Activated CD8-positive, alpha-beta T cell treated with anti-CD3 and anti-CD28 coated beads for 36 hours (primary cell): ENCODE results near the gene KCNK10. TPM values are rescaled to one million over a fixed set of nuclear protein-coding genes. Genes with fewer than 3 reads are reported as not detected.

Source experiments
- ATAC-seq: fragments of 200-7000 bp; cut with Tn5 transposase; one replicate; pipeline ENCODE4 v1.10.0; 2021; ENCODE audit warnings: mild to moderate bottlenecking, moderate library complexity
- CTCF ChIA-PET: fragments of 350-600 bp; sonication (Branson Sonifier 250); formaldehyde crosslinking; loops from one replicate; lab custom pipeline; 2021; ENCODE audit warnings: antibody characterized with exemption; lab: Charles Lee
- POLR2A ChIA-PET: fragments of 350-600 bp; sonication (Branson Sonifier 250); formaldehyde crosslinking; loops from one replicate; lab custom pipeline; 2021; ENCODE audit warnings: antibody characterized with exemption; lab: Charles Lee
- DNase-seq: peaks from one replicate; pipeline ENCODE4 v3.0.0-alpha.2; 2020
- H3K27ac Mint-ChIP-seq: one replicate; pipeline ENCODE4 v1.8.0; 2021; ENCODE audit warnings: mild to moderate bottlenecking, mixed read lengths
- H3K27me3 Mint-ChIP-seq: one replicate; pipeline ENCODE4 v1.8.0; 2021; ENCODE audit warnings: mixed read lengths
- H3K36me3 Mint-ChIP-seq: one replicate; pipeline ENCODE4 v1.8.0; 2021; ENCODE audit warnings: low read depth, mixed read lengths
- H3K4me1 Mint-ChIP-seq: one replicate; pipeline ENCODE4 v1.8.0; 2021; ENCODE audit warnings: low read depth, mixed read lengths
- H3K4me3 Mint-ChIP-seq: one replicate; pipeline ENCODE4 v1.8.0; 2021; ENCODE audit warnings: mild to moderate bottlenecking, moderate library complexity, mixed read lengths
- H3K9me3 Mint-ChIP-seq: one replicate; pipeline ENCODE4 v1.8.0; 2021; ENCODE audit warnings: mixed read lengths
- intact Hi-C: fragments of 100-400 bp; cut with micrococcal nuclease; formaldehyde crosslinking; loops from one replicate; pipeline ENCODE4 v1.10.0; 2022
- total RNA-seq, 2 experiments: library from RNA; stranded (reverse); gene quantifications; one replicate each; pipeline ENCODE4 v1.2.3, GENCODE V29; 2021
- TF ChIP-seq, protein P1 (sequence below): fragments of 200-600 bp; IDR thresholded peaks from one replicate; pipeline ENCODE4 v1.8.0; 2022; ENCODE audit warnings: antibody characterized with exemption, mild to moderate bottlenecking

The KCNK10 gene
- total RNA-seq, 2 experiments from 2014 or later = not detected

DNA sequence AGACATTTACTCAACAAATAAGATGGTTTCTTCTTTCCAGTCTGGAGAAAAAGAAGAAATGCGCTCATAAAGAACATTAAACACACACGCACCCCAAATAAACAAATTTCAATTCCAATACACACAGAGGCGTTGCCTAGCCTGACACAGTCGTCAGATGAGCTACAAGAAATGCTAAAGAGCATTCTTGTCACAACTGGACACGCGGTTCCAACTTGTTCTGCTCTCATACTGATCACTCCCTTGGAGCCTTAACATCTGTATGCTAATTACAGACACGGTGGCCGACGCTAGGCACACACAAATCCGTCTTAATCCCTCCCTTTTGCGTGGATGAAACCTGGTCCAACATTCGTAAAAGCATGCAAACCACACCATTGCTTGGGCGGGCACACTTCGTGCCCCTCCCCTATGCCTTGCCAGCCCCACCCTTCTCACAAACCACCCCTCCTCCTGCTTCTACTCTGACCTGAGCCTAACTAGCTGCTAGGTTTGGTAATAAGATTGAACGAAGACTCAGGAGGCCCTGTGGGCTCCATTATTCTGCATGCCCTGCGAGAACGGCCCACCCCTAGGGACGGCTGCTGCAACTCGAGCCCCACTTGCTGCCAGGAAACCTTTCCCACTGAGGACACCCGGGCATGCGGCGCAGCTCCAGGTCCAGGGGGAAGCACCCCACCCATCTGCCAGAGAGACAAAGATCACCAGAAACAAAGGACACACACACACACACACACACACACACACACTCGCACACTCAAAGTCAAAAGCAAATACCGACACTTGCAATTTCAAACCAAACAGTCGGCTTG is 1.2 kb downstream of the KCNK10 start:
- TF ChIP-seq, protein P1, sequence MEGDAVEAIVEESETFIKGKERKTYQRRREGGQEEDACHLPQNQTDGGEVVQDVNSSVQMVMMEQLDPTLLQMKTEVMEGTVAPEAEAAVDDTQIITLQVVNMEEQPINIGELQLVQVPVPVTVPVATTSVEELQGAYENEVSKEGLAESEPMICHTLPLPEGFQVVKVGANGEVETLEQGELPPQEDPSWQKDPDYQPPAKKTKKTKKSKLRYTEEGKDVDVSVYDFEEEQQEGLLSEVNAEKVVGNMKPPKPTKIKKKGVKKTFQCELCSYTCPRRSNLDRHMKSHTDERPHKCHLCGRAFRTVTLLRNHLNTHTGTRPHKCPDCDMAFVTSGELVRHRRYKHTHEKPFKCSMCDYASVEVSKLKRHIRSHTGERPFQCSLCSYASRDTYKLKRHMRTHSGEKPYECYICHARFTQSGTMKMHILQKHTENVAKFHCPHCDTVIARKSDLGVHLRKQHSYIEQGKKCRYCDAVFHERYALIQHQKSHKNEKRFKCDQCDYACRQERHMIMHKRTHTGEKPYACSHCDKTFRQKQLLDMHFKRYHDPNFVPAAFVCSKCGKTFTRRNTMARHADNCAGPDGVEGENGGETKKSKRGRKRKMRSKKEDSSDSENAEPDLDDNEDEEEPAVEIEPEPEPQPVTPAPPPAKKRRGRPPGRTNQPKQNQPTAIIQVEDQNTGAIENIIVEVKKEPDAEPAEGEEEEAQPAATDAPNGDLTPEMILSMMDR = no peak
- intact Hi-C loops = no loop called here
- CTCF ChIA-PET = no interaction called here
- Mint-ChIP-seq H3K27ac (no peak overlapping the region), H3K4me3 (no peak overlapping the region), H3K36me3 (no peaks in the 10 kb centered on the region), H3K4me1 (peaks cover 3% of the 10 kb centered on the region), H3K9me3 (no peaks in the 10 kb centered on the region), H3K27me3 (peaks cover 35% of the 10 kb centered on the region)
- no peak for ATAC-seq
- DNase-seq = no peak
- POLR2A ChIA-PET = interaction anchor here (0.6 kb wide), 1 partner anchor 510 kb away, joined by 3 read pairs; no protein-coding TSS in a partner anchor

DNA sequence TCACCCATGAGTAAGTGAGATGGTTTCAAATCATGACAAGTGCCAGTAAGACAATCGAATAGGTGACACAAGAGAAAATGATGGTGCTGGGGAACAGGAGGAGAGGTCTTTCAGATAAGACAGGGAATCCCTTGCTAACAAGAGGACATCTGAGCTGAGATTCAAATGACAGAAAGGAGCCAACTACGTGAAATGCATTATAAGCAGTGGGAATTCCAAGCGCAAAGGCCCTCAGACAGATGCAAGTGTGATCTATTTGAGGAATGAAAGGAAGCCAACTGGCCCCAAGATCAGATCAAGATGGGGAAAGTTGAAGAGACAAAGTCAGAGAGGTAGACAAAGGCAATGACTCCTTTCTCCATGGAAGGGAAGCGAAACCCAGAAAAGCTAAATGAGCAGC is 4.7 kb downstream of the KCNK10 start:
- TF ChIP-seq, protein P1 = no peak
- Mint-ChIP-seq H3K4me1 (peaks cover 3% of the 10 kb centered on the region), H3K36me3 (no peaks in the 10 kb centered on the region), H3K4me3 (no peak overlapping the region), H3K27ac (no peak overlapping the region), H3K9me3 (peaks cover under 1% of the 10 kb centered on the region), H3K27me3 (peaks cover 14% of the 10 kb centered on the region)
- intact Hi-C loops = no loop called here
- no peak for DNase-seq
- no peak for ATAC-seq
- ChIA-PET CTCF (no interaction called here), POLR2A (no interaction called here)

DNA sequence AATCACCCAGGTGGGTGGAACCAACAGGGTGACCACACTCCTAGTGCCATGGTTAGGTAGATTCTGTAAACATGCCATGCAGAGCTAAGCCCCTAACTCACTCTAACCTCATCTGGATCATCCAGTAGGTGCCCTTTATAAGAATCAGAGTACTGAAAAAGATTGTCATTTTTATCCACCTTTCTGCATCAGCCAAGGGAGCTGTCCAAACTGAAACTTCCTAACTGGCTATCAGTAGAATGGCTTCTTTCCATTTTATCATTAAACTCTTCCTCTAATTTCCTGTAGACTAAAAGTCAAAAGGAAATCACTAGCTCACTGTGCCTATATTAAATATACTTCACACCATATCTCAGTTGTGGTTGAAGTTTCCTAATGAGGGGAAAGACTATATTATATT is 6.5 kb downstream of the KCNK10 start:
- Mint-ChIP-seq H3K4me1 (no peaks in the 10 kb centered on the region), H3K9me3 (peaks cover 3% of the 10 kb centered on the region), H3K4me3 (no peak overlapping the region), H3K27me3 (peaks cover 19% of the 10 kb centered on the region), H3K27ac (no peak overlapping the region), H3K36me3 (no peaks in the 10 kb centered on the region)
- POLR2A ChIA-PET = no interaction called here
- no peak for DNase-seq
- TF ChIP-seq, protein P1 = no peak
- intact Hi-C loops = no loop called here
- CTCF ChIA-PET = no interaction called here
- ATAC-seq = no peak

DNA sequence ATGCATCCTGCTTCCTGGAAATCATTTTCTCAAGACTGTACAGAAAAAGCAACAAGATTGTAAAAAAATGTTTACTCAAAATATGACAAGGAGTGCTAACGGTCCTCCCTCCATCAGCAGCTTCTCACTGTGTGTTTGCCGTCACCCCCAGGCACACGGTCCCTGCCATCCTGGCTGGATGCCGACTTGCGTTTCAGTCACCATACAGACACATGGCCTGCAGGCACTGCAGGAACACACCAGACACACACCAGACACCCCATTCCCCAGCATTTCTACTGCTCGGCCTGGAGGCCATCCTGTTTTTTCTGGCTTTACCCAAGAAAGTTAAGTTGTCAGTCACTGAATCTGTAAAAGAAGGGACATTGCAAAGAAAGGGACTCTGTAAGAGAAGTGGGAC is 10.8 kb downstream of the KCNK10 start:
- no peak for ATAC-seq
- ChIA-PET POLR2A (no interaction called here), CTCF (no interaction called here)
- no peak for DNase-seq
- Mint-ChIP-seq H3K27ac (no peak overlapping the region), H3K36me3 (no peaks in the 10 kb centered on the region), H3K4me3 (no peak overlapping the region), H3K4me1 (no peaks in the 10 kb centered on the region), H3K27me3 (peaks cover 14% of the 10 kb centered on the region), H3K9me3 (peaks cover 3% of the 10 kb centered on the region)
- intact Hi-C loops = no loop called here
- TF ChIP-seq, protein P1 = no peak

DNA sequence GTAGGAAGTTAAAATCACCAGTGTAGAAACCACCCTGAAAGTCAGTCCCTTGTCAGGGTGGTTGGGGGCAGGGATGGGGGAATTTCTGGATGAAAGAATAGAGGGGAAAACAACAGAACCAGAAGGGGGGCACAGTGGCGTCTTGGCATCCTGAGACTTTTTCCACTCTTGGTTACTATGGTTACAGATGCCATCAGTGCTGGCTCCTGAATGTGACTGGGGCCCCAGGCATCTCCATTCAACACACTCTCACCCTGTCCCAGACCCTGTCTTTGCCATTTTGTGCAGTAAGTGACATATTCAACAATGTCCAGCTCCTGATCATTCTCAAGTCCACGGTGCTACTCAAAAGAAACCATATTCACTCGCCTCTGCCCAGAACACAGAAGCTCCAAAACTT is 11.3 kb downstream of the KCNK10 start:
- no peak overlapping the region for H3K4me3 Mint-ChIP-seq
- intact Hi-C loops = no loop called here
- H3K27me3 Mint-ChIP-seq = peaks cover 16% of the 10 kb centered on the region
- H3K9me3 Mint-ChIP-seq = peaks cover 3% of the 10 kb centered on the region
- TF ChIP-seq, protein P1 = no peak
- CTCF ChIA-PET = no interaction called here
- H3K36me3 Mint-ChIP-seq = no peaks in the 10 kb centered on the region
- no peak overlapping the region for H3K27ac Mint-ChIP-seq
- POLR2A ChIA-PET = no interaction called here
- ATAC-seq = no peak
- H3K4me1 Mint-ChIP-seq = no peaks in the 10 kb centered on the region
- DNase-seq = no peak
